CD4-positive, alpha-beta memory T cell (primary cell): ENCODE data around the gene RPL22. TPM values are rescaled to one million over a fixed set of nuclear protein-coding genes. Genes with fewer than 3 reads are reported as not detected.

Experiments used
- CTCF ChIA-PET: fragments of 350-600 bp; sonication (Branson Sonifier 250); formaldehyde crosslinking; loops from one replicate; lab custom pipeline; 2021; ENCODE audit warnings: inconsistent platforms; ENCODE audit not compliant: partially characterized antibody; lab: Charles Lee
- POLR2A ChIA-PET: fragments of 350-600 bp; sonication (Branson Sonifier 250); formaldehyde crosslinking; loops from one replicate; lab custom pipeline; 2021; ENCODE audit not compliant: partially characterized antibody; lab: Charles Lee
- DNase-seq, 5 donors: peaks; one replicate each; pipeline versions ENCODE4 v3.0.0 to v3.0.0-alpha.2; 2020 to 2022; ENCODE audit warnings: mixed read lengths in 1 of 5
- H3K27ac ChIP-seq: one replicate; pipeline ENCODE4 v1.7.0; 2013; ENCODE audit warnings: low read depth, low read length
- H3K27me3 ChIP-seq: 2 replicates; pipeline ENCODE4 v1.7.0; 2013; ENCODE audit warnings: mild to moderate bottlenecking, low read length, moderate library complexity; ENCODE audit not compliant: insufficient read depth
- H3K36me3 ChIP-seq: 2 replicates; pipeline ENCODE4 v1.7.0; 2013; ENCODE audit warnings: mild to moderate bottlenecking, low read length, moderate library complexity; ENCODE audit not compliant: insufficient read depth
- H3K4me1 ChIP-seq: 2 replicates; pipeline ENCODE4 v1.7.0; 2013; ENCODE audit warnings: mild to moderate bottlenecking, low read length, moderate library complexity; ENCODE audit not compliant: insufficient read depth
- H3K4me3 ChIP-seq, 2 donors: one replicate each; pipeline ENCODE4 v1.7.0; 2013; ENCODE audit warnings: low read length in 2 of 2, mild to moderate bottlenecking in 1 of 2
- H3K9me3 ChIP-seq, 2 donors: one replicate each; pipeline ENCODE4 v1.7.0; 2013; ENCODE audit warnings: low read length in 2 of 2, control low read depth in 1 of 2; ENCODE audit not compliant: control insufficient read depth in 1 of 2
- H3K27ac Mint-ChIP-seq, 7 donors: one replicate each; pipeline ENCODE4 v1.8.0; 2020 to 2021; ENCODE audit warnings: mixed read lengths in 7 of 7, mild to moderate bottlenecking in 6 of 7, inconsistent platforms in 3 of 7, moderate library complexity in 3 of 7
- H3K27me3 Mint-ChIP-seq, 2 donors: one replicate each; pipeline ENCODE4 v1.8.0; 2020 to 2021; ENCODE audit warnings: mixed read lengths in 2 of 2
- H3K36me3 Mint-ChIP-seq, 2 donors: one replicate each; pipeline ENCODE4 v1.8.0; 2020 to 2021; ENCODE audit warnings: mixed read lengths in 2 of 2, inconsistent platforms in 1 of 2, mild to moderate bottlenecking in 1 of 2
- H3K4me1 Mint-ChIP-seq, 4 donors: one replicate each; pipeline ENCODE4 v1.8.0; 2020 to 2021; ENCODE audit warnings: mixed read lengths in 4 of 4, mild to moderate bottlenecking in 1 of 4
- H3K4me3 Mint-ChIP-seq, 8 donors: one replicate each; pipeline ENCODE4 v1.8.0; 2020 to 2021; ENCODE audit warnings: mixed read lengths in 8 of 8, mild to moderate bottlenecking in 7 of 8, moderate library complexity in 6 of 8, inconsistent platforms in 3 of 8
- H3K9me3 Mint-ChIP-seq, 8 donors: one replicate each; pipeline ENCODE4 v1.8.0; 2020 to 2021; ENCODE audit warnings: mixed read lengths in 8 of 8, mild to moderate bottlenecking in 5 of 8, inconsistent platforms in 3 of 8, moderate library complexity in 1 of 8
- intact Hi-C: fragments of 100-400 bp; cut with micrococcal nuclease; formaldehyde crosslinking; loops from one replicate; pipeline ENCODE4 v1.15.1; 2023
- polyA plus RNA-seq, 2 donors: library from polyadenylated mRNA; unstranded; fragments of 300-500 nt; fragmentation: Illumina TruSeq; gene quantifications; one replicate each; pipeline ENCODE4 v1.2.3, GENCODE V29; 2021
- total RNA-seq, 2 experiments: library from RNA; stranded (reverse); gene quantifications; one replicate each; pipeline ENCODE4 v1.2.3, GENCODE V29; 2021

Gene RPL22
- total and polyA plus RNA-seq, 4 experiments from 2014 or later = 215 to 503 (median 375) TPM

GRCh38 chr1:6167391-6168303, 31.7 kb downstream of the RPL22 start:
- intact Hi-C loops = no loop called here
- no peak overlapping the region for H3K4me3 ChIP-seq
- Mint-ChIP-seq H3K4me3 (no peak overlapping the region), H3K27ac (no peak overlapping the region), H3K36me3 (no peaks in the 10 kb centered on the region), H3K27me3 (peaks cover 3 to 26% of the 10 kb centered on the region in 2 donors), H3K9me3 (no peaks in the 10 kb centered on the region), H3K4me1 (no peaks in the 10 kb centered on the region)
- no peaks in the 10 kb centered on the region for H3K27me3 ChIP-seq
- ChIA-PET POLR2A (no interaction called here), CTCF (no interaction called here)
- H3K27ac ChIP-seq = no peak overlapping the region
- DNase-seq = no peak
- no peaks in the 10 kb centered on the region for H3K36me3 ChIP-seq
- no peaks in the 10 kb centered on the region for H3K4me1 ChIP-seq
- no peaks in the 10 kb centered on the region for H3K9me3 ChIP-seq

- no peak overlapping the region for H3K4me3 Mint-ChIP-seq
- ChIA-PET POLR2A (no interaction called here), CTCF (interaction anchor here (0.5 kb wide), 1 partner anchor 24 kb away, joined by 3 read pairs; no protein-coding TSS in a partner anchor)
- Histone ChIP-seq H3K36me3 (no peaks in the 10 kb centered on the region), H3K27ac (no peak overlapping the region), H3K4me3 (no peak overlapping the region), H3K9me3 (no peaks in the 10 kb centered on the region), H3K27me3 (no peaks in the 10 kb centered on the region), H3K4me1 (no peaks in the 10 kb centered on the region)
- intact Hi-C loops = no loop called here
- H3K9me3 Mint-ChIP-seq = no peaks in the 10 kb centered on the region
- no peaks in the 10 kb centered on the region for H3K4me1 Mint-ChIP-seq
- peaks cover 3 to 26% of the 10 kb centered on the region in 2 donors for H3K27me3 Mint-ChIP-seq
- H3K36me3 Mint-ChIP-seq = no peaks in the 10 kb centered on the region
- DNase-seq = no peak
- no peak overlapping the region for H3K27ac Mint-ChIP-seq
Observed at GRCh38 chr1:6166655-6167390, 32.6 kb downstream of the RPL22 start.

GRCh38 chr1:6166221-6166620, 33.2 kb downstream of the RPL22 start:
- intact Hi-C loops = no loop called here

GRCh38 chr1:6165441-6165985, 33.9 kb downstream of the RPL22 start:
- Histone ChIP-seq H3K9me3 (no peaks in the 10 kb centered on the region), H3K4me3 (no peak overlapping the region), H3K27me3 (no peaks in the 10 kb centered on the region), H3K36me3 (no peaks in the 10 kb centered on the region), H3K4me1 (no peaks in the 10 kb centered on the region), H3K27ac (no peak overlapping the region)
- CTCF ChIA-PET = no interaction called here
- peaks cover 3 to 24% of the 10 kb centered on the region in 2 donors for H3K27me3 Mint-ChIP-seq
- H3K36me3 Mint-ChIP-seq = no peaks in the 10 kb centered on the region
- no peaks in the 10 kb centered on the region for H3K9me3 Mint-ChIP-seq
- intact Hi-C loops = no loop called here
- POLR2A ChIA-PET = no interaction called here
- H3K27ac Mint-ChIP-seq = no peak overlapping the region
- no peaks in the 10 kb centered on the region for H3K4me1 Mint-ChIP-seq
- no peak for DNase-seq
- H3K4me3 Mint-ChIP-seq = no peak overlapping the region

More at GRCh38 chr1:6166221-6166620, 33.2 kb downstream of the RPL22 start:
- no peak overlapping the region for H3K27ac Mint-ChIP-seq
- no peaks in the 10 kb centered on the region for H3K27me3 ChIP-seq
- H3K27me3 Mint-ChIP-seq = peaks cover 3 to 20% of the 10 kb centered on the region in 2 donors
- H3K9me3 Mint-ChIP-seq = no peaks in the 10 kb centered on the region
- H3K4me3 ChIP-seq = no peak overlapping the region
- ChIA-PET CTCF (no interaction called here), POLR2A (no interaction called here)
- H3K4me1 ChIP-seq = no peaks in the 10 kb centered on the region
- H3K9me3 ChIP-seq = no peaks in the 10 kb centered on the region
- H3K27ac ChIP-seq = no peak overlapping the region
- no peak for DNase-seq
- H3K36me3 ChIP-seq = no peaks in the 10 kb centered on the region
- H3K4me1 Mint-ChIP-seq = no peaks in the 10 kb centered on the region
- no peak overlapping the region for H3K4me3 Mint-ChIP-seq
- no peaks in the 10 kb centered on the region for H3K36me3 Mint-ChIP-seq

- intact Hi-C loops = no loop called here
- Mint-ChIP-seq H3K9me3 (no peaks in the 10 kb centered on the region), H3K36me3 (no peaks in the 10 kb centered on the region), H3K4me1 (no peaks in the 10 kb centered on the region), H3K27me3 (peaks cover 3 to 24% of the 10 kb centered on the region in 2 donors), H3K27ac (no peak overlapping the region), H3K4me3 (no peak overlapping the region)
- POLR2A ChIA-PET = no interaction called here
- Histone ChIP-seq H3K9me3 (no peaks in the 10 kb centered on the region), H3K4me1 (no peaks in the 10 kb centered on the region), H3K36me3 (no peaks in the 10 kb centered on the region), H3K4me3 (no peak overlapping the region), H3K27me3 (no peaks in the 10 kb centered on the region), H3K27ac (no peak overlapping the region)
- CTCF ChIA-PET = no interaction called here
- DNase-seq = no peak
Observed at GRCh38 chr1:6165027-6165426, 34.4 kb downstream of the RPL22 start.

GRCh38 chr1:6163973-6164617, 35.3 kb downstream of the RPL22 start:
- Histone ChIP-seq H3K36me3 (no peaks in the 10 kb centered on the region), H3K27me3 (no peaks in the 10 kb centered on the region), H3K27ac (no peak overlapping the region), H3K4me3 (no peak overlapping the region), H3K4me1 (no peaks in the 10 kb centered on the region), H3K9me3 (no peaks in the 10 kb centered on the region)
- ChIA-PET POLR2A (no interaction called here), CTCF (no interaction called here)
- DNase-seq = no peak
- Mint-ChIP-seq H3K4me3 (no peak overlapping the region), H3K36me3 (no peaks in the 10 kb centered on the region), H3K27ac (no peak overlapping the region), H3K9me3 (no peaks in the 10 kb centered on the region), H3K4me1 (no peaks in the 10 kb centered on the region), H3K27me3 (peaks cover 5 to 25% of the 10 kb centered on the region in 2 donors)
- intact Hi-C loops = no loop called here
